Peyer's patch (tissue), 4 donors: Measurements from ENCODE around the gene FAM185A.
"Not testable (repeated sequence)": the region's sequence is repeated elsewhere in the genome, so short reads cannot be mapped to it uniquely, and the experiment has no call there.

Experiments used
- CTCF ChIP-seq, 6 experiments: fragments of 450-650 bp in 4 of 6; fragments of 200-600 bp in 2 of 6; sonication (generic) in 1 of 6; IDR thresholded peaks; one replicate each; pipeline ENCODE4 v1.5.1; 2017 to 2019; ENCODE audit warnings: antibody characterized with exemption in 6 of 6, mild to moderate bottlenecking in 3 of 6, moderate library complexity in 1 of 6
- POLR2A ChIP-seq, 2 donors: fragments of 450-650 bp; IDR thresholded peaks; one replicate each; pipeline ENCODE4 v1.5.1; 2017; ENCODE audit warnings: antibody characterized with exemption in 2 of 2, mild to moderate bottlenecking in 2 of 2, moderate library complexity in 2 of 2

- not testable (repeated sequence) for TF ChIP-seq CTCF, POLR2A (IDR thresholded peaks at IDR 0.05)
Measured at GRCh38 chr7:102769657-102770192, 20.9 kb downstream of the FAM185A start.
